PC-3 (cell line): ENCODE results near the gene SHISA8. TPM values are rescaled to one million over a fixed set of nuclear protein-coding genes. Genes with fewer than 3 reads are reported as not detected.

Experiments
- ATAC-seq: fragments of 200-7000 bp; cut with Tn5 transposase; 2 replicates; pipeline ENCODE4 v1.9.1; 2020; ENCODE audit warnings: mild to moderate bottlenecking, moderate library complexity
- BruUV-seq: library from RNA; stranded (reverse); fragments of 400-500 nt; replicated peaks from 2 replicates; lab custom pipeline; 2021; lab: Mats Ljungman, UMichigan
- CTCF ChIA-PET: fragments of 300-600 bp; sonication (Branson Sonifier 250); formaldehyde crosslinking; loops from one replicate; lab custom pipeline; 2022; ENCODE audit warnings: antibody characterized with exemption; lab: Charles Lee
- POLR2A ChIA-PET: fragments of 300-600 bp; sonication (Branson Sonifier 250); formaldehyde crosslinking; loops from one replicate; lab custom pipeline; 2022; ENCODE audit warnings: antibody characterized with exemption; ENCODE audit not compliant: unreplicated experiment; lab: Charles Lee
- DNase-seq: peaks from one replicate; pipeline ENCODE4 v3.0.0-alpha.2; 2015
- H2AFZ ChIP-seq: fragments of 300-600 bp; sonication (generic); 2 replicates; pipeline ENCODE4 v1.6.0; 2016; ENCODE audit warnings: antibody characterized with exemption, low read length
- H3F3A ChIP-seq: fragments of 300-600 bp; sonication (generic); one replicate; pipeline ENCODE4 v1.6.0; 2017; ENCODE audit warnings: antibody characterized with exemption, low read length, control low read depth, mild to moderate bottlenecking; ENCODE audit not compliant: unreplicated experiment
- H3K27ac ChIP-seq: fragments of 300-600 bp; sonication (generic); 2 replicates; pipeline ENCODE4 v1.5.1; 2016; ENCODE audit warnings: mild to moderate bottlenecking, low read length
- H3K27me3 ChIP-seq: fragments of 300-600 bp; sonication (generic); 2 replicates; pipeline ENCODE4 v1.6.1; 2016; ENCODE audit warnings: low read length, mixed read lengths
- H3K36me3 ChIP-seq: fragments of 300-600 bp; sonication (generic); 2 replicates; pipeline ENCODE4 v1.6.1; 2016; ENCODE audit warnings: low read depth, mixed run types, low read length, mixed read lengths
- H3K4me1 ChIP-seq: fragments of 300-600 bp; sonication (generic); 2 replicates; pipeline ENCODE4 v1.5.1; 2016; ENCODE audit warnings: low read length; ENCODE audit not compliant: insufficient read depth
- H3K4me2 ChIP-seq: fragments of 300-600 bp; sonication (generic); 2 replicates; pipeline ENCODE4 v1.6.0; 2016; ENCODE audit warnings: low read length
- H3K4me3 ChIP-seq: fragments of 300-600 bp; sonication (generic); 2 replicates; pipeline ENCODE4 v1.5.1; 2016; ENCODE audit warnings: mild to moderate bottlenecking, low read length, mixed read lengths
- H3K79me2 ChIP-seq: fragments of 300-600 bp; sonication (generic); 2 replicates; pipeline ENCODE4 v1.6.1; 2017; ENCODE audit warnings: low read length, mixed read lengths
- H3K9ac ChIP-seq: fragments of 300-600 bp; sonication (generic); 2 replicates; pipeline ENCODE4 v1.6.0; 2016; ENCODE audit warnings: mild to moderate bottlenecking, low read length
- H3K9me2 ChIP-seq: fragments of 300-600 bp; sonication (generic); replicated peaks from 2 replicates; pipeline ENCODE4 v1.6.1; 2016; ENCODE audit warnings: mixed run types, low read length, mixed read lengths
- H3K9me3 ChIP-seq: fragments of 300-600 bp; sonication (generic); 2 replicates; pipeline ENCODE4 v1.6.1; 2016; ENCODE audit warnings: low read length, mixed read lengths
- H4K20me1 ChIP-seq: fragments of 300-600 bp; sonication (generic); 2 replicates; pipeline ENCODE4 v1.6.1; 2016; ENCODE audit warnings: low read length, mixed read lengths
- EZH2 ChIP-seq: fragments of 300-600 bp; sonication (generic); IDR thresholded peaks from one replicate; pipeline ENCODE4 v1.6.1; 2017; ENCODE audit warnings: antibody characterized with exemption, mild to moderate bottlenecking, low read length; ENCODE audit not compliant: unreplicated experiment
- EZH2phosphoT487 ChIP-seq: fragments of 300-600 bp; sonication (generic); IDR thresholded peaks from 2 replicates; pipeline ENCODE4 v1.6.1; 2018; ENCODE audit warnings: mild to moderate bottlenecking, antibody characterized with exemption, low read length, borderline replicate concordance
- intact Hi-C: fragments of 100-400 bp; cut with micrococcal nuclease; formaldehyde crosslinking; loops from 2 replicates; pipeline ENCODE4 v1.9.0; 2023
- total RNA-seq: library from RNA; depleted of rRNA; stranded (reverse); fragments of >200 nt; gene quantifications from 2 replicates; pipeline ENCODE4 v1.2.3, GENCODE V29; 2014
- TF ChIP-seq, protein P1 (sequence below): fragments of 300-600 bp; sonication (generic); conservative IDR thresholded peaks from 2 replicates; pipeline ENCODE4 v1.5.1; 2017; ENCODE audit warnings: antibody characterized with exemption, low read depth, mild to moderate bottlenecking, low read length

Gene SHISA8
- total RNA-seq, 1 experiment from 2014 or later, result not detected

DNA sequence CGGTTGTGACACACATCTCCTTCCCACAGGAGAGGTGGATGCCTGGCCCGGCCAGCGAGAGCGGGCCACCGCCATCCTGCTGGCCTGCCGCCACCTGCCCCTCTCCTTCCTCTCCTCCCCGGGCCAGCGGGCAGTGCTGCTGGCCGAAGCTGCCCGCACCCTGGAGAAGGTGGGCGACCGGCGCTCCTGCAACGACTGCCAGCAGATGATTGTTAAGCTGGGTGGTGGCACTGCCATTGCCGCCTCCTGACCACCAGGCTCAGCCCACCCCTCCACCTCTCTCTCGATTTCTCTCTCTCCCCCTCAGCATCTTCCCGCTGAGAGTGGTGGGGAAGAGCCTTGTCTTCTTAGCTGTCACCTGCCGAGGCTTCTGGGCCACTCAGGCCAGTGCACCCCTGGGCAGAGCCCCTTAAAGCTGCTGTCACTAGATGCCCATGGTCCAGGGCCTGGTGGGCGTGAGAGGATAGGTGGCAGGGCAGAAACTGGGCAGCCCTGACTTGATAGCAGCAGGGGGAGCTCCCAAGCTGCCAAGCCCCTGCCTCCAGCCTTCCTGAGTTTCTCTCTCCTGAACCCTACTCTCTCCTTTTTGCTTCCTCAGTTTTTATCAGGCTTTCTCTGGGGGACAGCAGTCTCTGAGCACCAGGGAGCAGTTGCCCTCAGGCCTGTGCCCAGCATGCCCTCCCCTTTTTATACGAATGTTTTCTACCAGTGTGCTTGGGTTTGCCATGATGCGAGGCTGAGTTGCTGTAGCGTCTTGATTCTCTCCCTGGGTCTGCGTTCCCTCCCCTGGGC lies 9.3 kb downstream of the SHISA8 start:
- Histone ChIP-seq H3K4me3 (no peak overlapping the region), H3K9me2 (no peaks in the 10 kb centered on the region), H3K4me1 (no peaks in the 10 kb centered on the region), H4K20me1 (no peaks in the 10 kb centered on the region), H3K27ac (no peak overlapping the region), H3K79me2 (no peaks in the 10 kb centered on the region), H3K36me3 (no peaks in the 10 kb centered on the region), H3K27me3 (no peaks in the 10 kb centered on the region), H3K9me3 (no peaks in the 10 kb centered on the region), H3F3A (no peaks in the 10 kb centered on the region), H2AFZ (no peak overlapping the region), H3K4me2 (no peak overlapping the region), H3K9ac (no peak overlapping the region)
- POLR2A ChIA-PET, result no interaction called here
- DNase-seq (no peak), ATAC-seq (no peak)
- TF ChIP-seq EZH2 (no peak), EZH2phosphoT487 (no peak)
- TF ChIP-seq, protein P1, sequence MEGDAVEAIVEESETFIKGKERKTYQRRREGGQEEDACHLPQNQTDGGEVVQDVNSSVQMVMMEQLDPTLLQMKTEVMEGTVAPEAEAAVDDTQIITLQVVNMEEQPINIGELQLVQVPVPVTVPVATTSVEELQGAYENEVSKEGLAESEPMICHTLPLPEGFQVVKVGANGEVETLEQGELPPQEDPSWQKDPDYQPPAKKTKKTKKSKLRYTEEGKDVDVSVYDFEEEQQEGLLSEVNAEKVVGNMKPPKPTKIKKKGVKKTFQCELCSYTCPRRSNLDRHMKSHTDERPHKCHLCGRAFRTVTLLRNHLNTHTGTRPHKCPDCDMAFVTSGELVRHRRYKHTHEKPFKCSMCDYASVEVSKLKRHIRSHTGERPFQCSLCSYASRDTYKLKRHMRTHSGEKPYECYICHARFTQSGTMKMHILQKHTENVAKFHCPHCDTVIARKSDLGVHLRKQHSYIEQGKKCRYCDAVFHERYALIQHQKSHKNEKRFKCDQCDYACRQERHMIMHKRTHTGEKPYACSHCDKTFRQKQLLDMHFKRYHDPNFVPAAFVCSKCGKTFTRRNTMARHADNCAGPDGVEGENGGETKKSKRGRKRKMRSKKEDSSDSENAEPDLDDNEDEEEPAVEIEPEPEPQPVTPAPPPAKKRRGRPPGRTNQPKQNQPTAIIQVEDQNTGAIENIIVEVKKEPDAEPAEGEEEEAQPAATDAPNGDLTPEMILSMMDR, result no peak
- CTCF ChIA-PET, result no interaction called here
- BruUV-seq, result no TSS peak
- intact Hi-C loops, result no loop called here

DNA sequence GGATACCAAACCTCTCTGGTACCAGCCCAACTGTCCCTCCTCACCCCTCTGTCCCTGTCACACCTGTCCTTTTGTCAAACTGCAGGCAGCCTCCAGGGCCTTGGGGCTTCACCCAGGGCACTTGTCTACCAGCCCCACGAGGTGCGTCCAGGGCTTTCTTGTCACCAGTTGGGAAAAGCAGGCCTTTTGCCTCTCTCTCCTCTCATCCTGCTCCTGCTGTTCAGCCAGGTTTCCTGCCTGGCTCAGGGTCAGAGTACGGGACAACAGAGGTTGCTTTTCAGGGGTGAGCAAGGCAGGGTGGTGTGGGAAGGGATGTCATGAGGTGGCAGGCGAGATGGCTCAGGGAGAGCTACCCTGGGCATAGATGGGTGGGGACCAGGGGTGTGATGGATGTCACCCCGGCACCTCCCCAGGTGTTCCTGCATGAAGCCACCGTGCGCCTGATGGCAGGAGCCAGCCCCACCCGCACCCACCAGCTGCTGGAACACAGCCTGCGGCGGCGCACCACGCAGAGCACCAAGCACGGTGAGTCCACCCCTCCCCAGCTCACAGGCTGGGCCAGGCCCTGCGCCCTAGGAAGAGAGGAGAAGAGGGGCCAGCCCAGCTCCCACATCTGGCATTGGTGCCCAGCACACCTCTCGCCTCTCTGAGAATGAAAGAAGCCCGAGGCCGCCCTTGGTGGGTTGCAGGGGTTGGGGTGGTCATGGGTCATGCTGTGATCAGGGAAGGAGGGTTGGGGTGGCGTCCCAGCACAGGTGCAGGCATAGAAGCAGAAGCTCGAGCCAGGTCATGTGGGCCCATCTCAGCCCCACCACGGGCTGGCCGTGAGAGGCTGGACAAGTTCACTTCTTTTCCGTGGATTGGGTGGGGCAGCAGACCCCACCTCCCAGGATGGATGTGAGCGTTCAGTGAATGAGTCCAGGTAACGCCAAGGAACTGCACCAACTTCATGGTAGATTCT lies 10.1 kb downstream of the SHISA8 start:
- intact Hi-C loops, result no loop called here
- H3K27me3 ChIP-seq, result no peaks in the 10 kb centered on the region

More for the DNA sequence above, 10.1 kb downstream of the SHISA8 start:
- Histone ChIP-seq H3K9ac (no peak overlapping the region), H3K4me1 (no peaks in the 10 kb centered on the region), H3K79me2 (no peaks in the 10 kb centered on the region), H4K20me1 (no peaks in the 10 kb centered on the region), H3K36me3 (no peaks in the 10 kb centered on the region), H3K27ac (no peak overlapping the region), H3K4me2 (no peak overlapping the region), H2AFZ (no peak overlapping the region), H3K9me2 (no peaks in the 10 kb centered on the region), H3K4me3 (no peak overlapping the region), H3K9me3 (no peaks in the 10 kb centered on the region), H3F3A (no peaks in the 10 kb centered on the region)
- TF ChIP-seq, protein P1, result no peak
- TF ChIP-seq EZH2phosphoT487, result no peak
- no peak for TF ChIP-seq EZH2
- no peak for ATAC-seq
- POLR2A ChIA-PET, result no interaction called here
- CTCF ChIA-PET, result no interaction called here
- no peak for DNase-seq
- BruUV-seq, result no TSS peak
